Kasumi-1 (cell line): ENCODE data around the gene PEF1.

ENCODE experiments used
- DNase-seq, 2 experiments: peaks; one replicate each; lab custom pipeline; 2025; lab: John Stamatoyannopoulos, UW

Gene PEF1

GRCh38 chr1:31655104-31655503 is 10.4 kb upstream of the PEF1 start:
- DNase-seq, result no peak

DNA sequence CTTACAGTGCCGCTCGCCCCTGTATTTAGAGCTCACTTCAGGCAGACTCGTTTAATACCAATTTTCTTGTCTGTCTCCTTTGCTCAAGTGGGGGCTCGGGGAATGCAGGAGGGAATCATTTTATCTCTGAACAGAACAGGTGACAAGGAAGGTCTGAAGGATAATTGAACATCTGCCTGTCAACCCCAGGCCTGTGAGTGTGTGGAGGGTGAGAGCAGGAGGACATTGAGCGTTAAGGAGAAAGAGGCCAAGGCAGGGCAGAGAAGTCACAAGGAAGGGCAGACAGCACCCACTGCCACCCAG is 9.7 kb upstream of the PEF1 start:
- DNase-seq, result no peak

DNA sequence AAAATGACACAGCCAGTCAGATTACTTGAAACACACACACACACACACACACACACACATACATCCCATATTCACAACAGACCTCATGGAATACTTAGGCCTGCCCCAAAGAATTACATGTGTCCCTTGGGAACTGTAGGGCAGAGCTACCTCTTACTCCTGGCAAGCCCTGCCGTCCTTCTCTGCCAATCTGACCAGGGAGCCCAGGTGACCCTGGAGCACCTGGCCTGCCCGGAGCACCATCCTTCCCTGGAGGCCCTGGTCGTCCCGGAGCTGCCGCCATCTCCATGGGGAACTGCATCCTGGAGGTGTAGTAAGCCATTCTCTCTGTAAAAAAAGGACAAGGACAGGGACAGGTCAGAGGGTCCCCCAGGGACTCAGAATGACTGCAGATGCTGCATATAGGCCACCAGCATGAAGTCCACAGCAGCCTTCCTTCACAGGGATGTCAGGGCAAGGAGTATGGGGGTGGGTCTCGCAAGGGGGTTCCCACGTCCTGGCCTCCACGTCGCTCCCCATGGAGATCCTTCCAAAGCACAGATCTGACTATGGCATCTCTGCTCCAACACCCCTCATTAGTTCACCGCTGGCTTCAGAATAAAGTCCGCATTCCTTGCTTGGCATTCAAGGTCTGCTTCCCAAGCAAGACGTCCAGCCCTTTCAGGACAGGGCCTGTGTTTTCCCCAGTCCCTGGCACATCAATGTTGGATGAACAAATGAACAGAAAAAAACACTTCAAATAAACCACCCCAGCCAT is 9.2 kb upstream of the PEF1 start:
- DNase-seq, result no peak

DNA sequence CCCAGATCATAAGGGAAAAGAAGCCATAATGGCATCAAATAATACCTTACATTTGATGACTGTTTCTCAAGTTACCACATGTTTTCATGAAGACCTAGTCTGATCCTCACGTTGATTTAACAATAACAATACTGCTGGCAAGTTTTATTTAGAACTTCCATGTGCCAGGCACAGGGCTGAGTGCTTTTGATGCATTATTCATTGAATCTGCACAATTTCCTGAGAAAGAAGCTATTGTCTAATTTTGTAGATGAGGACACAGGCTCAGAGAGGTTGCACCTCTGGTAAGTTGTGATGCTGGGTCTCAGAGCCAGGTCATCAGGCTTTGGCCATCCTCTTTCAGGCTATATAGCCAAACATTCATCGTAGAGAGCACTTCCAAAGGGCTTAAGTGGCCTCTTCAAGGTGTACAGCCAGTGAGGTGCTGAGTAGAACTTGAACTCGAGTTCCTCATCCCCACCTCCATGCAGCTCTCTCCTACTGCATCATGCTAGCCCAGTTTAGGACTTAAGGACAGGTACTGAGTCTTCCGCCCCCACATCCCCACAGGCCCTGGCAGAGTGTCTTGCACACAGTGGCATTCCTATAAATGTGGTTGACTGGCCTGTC is 8.3 kb upstream of the PEF1 start:
- no peak for DNase-seq

- no peak for DNase-seq
These were observed 7.1 kb upstream of the PEF1 start for GRCh38 chr1:31651766-31652165.

DNA sequence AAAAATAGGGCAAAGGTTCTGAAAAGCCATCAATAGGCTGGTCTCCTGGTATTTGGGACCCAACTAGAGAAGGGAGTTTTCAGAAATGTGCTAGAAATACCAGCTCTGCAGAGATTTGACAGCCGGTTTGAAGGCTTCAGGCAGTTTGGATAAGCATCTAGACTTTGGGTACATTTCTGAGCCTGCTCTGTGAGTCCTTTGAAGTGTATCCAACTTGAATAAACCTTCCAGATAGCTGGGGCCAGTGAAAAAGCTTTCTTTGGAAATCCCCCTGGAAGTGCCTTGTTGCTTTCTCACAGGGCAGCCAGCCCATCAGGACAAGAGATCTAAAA is 6.4 kb upstream of the PEF1 start:
- DNase-seq, result no peak

- DNase-seq, result no peak
These were observed 5.7 kb upstream of the PEF1 start for GRCh38 chr1:31650161-31651088.

DNA sequence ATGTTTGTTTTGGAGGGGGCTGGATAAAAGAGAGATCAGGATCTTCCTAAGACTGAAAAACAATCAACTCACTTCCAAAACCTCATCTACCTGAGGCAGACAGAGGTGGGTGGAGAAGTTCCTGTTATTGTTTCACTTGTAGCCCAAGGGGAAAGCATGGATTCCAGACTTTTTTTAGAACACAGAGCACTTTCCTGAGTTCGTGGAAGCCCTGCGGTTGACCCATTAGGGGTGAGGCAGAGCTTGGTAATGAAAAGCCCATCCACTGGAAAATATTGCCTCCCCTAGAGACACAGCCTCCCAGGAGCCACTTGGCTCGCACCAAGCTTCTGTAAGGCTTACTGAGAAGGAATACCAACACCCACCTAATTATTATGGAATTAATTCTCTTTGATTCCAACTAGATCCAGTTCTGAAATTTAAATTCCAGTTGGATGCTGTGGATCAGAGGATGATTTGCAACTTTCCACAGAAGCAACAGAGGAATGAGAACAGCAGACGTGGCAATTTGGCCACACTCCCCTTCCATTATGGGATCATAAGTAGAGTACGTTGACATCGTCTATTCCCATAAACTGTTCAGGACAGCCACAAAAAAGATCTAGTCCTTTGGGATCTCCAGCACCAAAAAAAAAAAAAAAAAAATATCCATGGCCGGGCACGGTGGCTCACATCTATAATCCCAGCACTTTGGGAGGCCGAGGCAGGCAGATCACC is 4.1 kb upstream of the PEF1 start:
- DNase-seq, result no peak

DNA sequence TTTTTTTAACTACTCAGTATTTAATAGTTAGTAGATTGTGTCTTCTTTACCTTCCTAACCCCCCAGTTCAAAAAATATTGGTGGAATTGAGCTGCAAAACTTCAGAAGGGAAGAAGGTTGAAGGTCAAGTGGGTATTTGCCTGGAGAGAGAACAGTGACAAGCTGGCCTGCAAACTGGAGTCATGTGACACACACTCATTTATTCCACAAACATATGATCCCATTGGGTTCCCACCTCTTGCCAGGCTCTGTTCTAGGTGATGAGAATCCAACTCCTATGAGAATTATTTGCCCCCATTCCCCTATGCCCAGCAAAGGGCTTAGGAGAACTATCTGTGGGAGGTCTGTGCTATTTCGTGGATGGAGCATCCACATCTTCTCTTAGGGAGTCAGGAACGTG is 3.5 kb upstream of the PEF1 start:
- DNase-seq, result no peak

- no peak for DNase-seq
These were observed 2.4 kb upstream of the PEF1 start for GRCh38 chr1:31647106-31647505.

DNA sequence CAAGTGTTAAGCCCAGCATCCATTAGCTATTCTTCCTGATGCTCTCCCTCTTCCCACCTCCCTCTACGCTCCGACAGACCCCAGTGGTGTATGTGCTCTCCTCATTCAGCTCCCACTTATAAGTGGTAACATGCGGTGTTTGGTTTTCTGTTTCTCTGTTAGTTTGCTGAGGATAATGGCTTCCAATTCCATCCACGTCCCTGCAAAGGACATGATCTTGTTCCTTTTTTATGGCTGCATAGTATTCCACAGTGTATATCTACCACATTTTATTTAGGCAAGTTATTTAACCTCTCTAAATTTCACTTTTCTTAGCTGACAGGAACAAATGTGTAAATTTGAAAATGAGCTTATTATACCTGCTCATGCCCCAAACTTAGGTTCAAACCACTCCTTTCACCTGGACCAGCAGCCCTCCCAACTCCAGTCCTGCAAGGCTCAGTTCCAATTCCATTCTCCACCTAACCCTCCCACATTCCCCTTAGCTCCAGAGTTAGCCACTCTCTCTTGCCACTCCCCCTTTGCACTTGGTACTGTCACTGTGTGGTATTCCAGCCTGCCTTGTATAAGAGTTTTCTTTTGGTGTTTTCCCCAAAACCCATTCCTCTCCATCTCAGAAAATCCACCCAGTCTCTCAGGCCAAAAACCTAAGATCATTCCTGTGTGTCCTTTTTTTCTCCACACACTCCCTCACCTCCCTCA is 1.7 kb upstream of the PEF1 start:
- DNase-seq, result no peak

GRCh38 chr1:31645274-31645568 is 545 bp upstream of the PEF1 start:
- DNase-seq, result no peak

GRCh38 chr1:31643976-31644559 is 608 bp downstream of the PEF1 start:
- peak in 1 of 2 experiments; percentile 33 for DNase-seq

DNA sequence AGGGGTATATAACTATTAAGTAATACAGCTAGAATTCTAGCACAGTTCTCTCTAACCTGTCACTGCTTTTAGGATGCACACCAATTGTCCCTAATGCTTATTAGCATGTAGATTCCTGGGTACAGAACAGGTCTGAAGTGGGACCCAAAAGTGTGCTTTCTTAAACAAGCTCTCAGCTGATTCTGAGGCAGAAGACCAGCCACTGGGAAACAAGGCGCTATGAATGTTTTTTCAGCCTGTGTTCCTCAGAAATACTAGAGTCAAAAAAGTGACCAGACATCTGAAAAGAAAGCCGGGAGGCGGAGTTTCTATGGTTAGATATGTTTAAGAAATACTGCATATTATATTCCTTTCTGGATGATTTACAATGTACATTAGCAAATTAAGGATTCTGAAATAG is 1.8 kb downstream of the PEF1 start:
- DNase-seq, result no peak

DNA sequence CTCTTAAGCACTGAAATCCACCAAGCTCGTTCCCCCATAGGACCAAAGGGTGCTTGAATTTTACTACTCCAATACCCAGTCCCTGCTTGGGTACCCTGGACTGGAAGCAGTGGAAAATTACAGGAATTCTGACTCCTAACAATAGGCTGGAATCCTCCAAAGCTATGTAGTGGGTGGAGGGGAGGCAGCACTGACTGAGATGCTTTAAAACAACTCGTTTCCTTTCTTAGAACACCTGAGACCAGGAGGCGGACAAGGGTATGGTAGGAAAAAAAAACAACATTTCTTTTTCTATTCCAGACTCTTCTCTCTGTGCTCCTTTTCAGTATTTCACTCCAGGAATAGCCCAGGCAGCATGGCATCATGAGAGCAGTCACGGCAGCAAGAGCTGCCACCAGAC is 2.3 kb downstream of the PEF1 start:
- DNase-seq, result no peak

DNA sequence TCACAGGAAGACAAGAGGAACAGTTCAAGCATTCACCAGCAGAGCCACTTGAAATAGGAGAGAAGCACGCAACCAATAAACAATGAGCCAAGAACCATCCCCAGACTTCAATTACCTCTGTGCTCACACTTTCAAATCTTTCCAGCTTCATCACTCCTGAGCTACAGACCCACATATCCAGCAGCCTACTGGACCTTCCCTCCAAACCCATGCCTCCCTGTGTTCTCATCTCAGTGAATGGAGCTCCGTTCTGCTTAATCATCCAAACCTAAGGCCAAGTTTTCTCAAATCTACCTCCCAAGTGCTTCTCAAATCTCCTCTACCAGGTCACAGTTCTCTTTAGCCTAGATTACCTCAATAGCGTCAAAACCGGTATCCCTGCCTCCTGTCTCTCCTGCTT is 3.7 kb downstream of the PEF1 start:
- no peak for DNase-seq

DNA sequence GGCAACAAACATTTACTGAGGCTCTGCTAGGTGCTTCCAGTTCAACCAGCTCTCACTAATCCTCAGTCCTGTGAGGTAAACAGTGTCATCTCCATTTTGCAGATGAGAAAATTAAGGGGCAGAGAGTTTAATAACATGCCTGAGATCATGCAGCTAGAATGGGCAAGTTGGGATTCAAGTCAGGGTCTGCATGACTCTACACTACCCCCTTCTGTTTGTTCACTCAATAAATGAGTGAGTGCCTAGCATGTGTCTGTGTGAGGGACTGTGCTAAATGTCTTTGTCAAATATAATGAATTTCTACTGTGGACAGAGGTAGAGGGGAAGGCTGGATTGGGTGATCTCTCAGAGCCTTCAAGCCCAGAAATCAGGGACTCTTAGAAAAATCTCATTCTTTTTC is 4.5 kb downstream of the PEF1 start:
- DNase-seq, result no peak

- peak; percentile 8 to 35 for DNase-seq
These were observed 5.1 kb downstream of the PEF1 start for GRCh38 chr1:31639543-31639942.

DNA sequence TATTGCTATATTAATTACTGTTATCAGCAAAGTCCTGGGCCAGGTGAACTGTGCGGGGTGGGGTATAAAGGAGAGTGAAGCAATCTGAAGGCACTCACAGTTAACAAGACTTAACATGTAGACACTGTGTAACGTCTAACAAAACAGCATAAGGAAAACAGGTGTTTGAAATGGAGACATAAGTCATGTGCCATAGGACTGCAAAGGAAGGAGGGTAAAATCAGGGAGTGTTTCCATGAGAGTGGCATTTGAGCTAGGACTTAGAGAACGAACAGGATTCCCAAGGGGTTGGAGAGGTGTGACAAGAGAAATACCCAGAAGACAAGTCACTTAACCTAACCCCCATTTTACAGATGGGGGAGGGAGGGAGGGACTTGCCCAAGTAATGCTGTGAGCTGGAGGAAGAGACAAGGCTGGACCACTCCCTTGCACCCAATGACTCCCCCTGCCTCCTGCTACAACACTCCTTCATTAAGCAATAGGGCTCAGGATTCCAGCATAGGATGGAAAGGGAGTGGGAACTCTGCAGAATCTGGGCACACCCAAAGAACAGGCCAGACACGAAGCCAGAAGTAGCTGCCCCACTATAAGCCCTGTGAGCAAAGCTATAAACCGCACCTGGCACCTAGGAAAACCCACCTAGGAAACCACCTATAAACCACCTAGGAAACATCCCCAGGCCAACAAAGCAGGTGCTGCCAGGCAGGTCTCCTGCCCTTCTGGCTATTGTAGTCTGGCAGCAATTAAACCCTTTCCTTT is 6.6 kb downstream of the PEF1 start:
- DNase-seq, result no peak

DNA sequence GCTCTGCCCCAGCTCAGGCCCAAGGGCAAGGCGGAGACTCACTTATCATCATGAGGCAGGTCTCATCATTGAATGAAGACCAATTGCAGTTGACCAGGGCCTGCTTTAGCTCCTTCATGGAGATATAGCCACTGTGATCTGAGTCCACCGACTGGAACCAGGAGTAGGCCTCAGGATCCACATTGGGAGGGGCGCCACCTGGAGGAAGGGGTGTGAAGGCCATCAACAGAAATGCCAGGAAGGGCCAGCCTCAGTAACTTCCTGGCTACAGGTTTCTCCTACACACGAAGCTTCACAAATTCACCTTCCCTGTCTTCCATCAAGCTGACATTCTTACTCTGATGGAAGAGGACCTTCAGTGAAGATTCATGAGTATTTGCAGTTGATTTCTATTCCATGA is 11.6 kb downstream of the PEF1 start:
- DNase-seq, result peak in 1 of 2 experiments; percentile 18

- no peak for DNase-seq
These were observed 12.0 kb downstream of the PEF1 start for GRCh38 chr1:31632649-31633048.
